HG02798 (cell line): ENCODE measurements around the gene TGIF2.
"Not testable (repeated sequence)": the region's sequence is repeated elsewhere in the genome, so short reads cannot be mapped to it uniquely, and the experiment has no call there.

Experiments
- ATAC-seq: cut with Tn5 transposase; IDR thresholded peaks from one replicate; pipeline ENCODE4 v1.9.1; 2021; ENCODE audit warnings: mild to moderate bottlenecking; ENCODE audit not compliant: unreplicated experiment, poor library complexity

TGIF2 gene

DNA sequence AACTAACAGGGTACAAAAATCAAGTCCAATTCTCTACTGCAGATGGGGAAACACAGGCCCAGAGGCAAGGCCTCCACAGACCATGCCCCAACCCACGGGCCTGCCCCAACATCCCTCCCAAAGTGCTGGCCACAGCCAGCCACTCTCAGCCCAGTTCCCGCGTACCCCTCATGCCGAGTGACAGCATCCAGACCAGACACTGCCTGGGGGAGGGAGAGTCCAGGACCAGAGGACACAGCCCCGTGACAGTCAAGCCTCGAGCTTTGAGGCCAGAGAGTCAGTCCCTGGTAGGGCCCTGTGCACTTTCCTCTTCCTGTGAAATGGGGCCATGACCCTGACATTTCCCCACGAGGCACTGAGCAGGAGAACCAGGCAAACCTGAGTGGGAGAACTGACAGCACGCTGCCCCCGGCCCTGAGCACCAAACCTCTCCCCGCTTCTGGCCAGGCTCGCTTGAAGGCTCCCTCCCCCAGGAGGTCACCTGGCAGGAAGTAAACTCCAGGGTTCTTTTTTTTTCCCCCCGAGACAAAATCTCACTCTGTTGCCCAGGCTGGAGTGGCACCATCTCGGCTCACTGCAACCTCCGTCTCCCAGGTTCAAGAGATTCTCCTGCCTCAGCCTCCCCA is 27.2 kb upstream of the TGIF2 start:
- ATAC-seq, result no peak

DNA sequence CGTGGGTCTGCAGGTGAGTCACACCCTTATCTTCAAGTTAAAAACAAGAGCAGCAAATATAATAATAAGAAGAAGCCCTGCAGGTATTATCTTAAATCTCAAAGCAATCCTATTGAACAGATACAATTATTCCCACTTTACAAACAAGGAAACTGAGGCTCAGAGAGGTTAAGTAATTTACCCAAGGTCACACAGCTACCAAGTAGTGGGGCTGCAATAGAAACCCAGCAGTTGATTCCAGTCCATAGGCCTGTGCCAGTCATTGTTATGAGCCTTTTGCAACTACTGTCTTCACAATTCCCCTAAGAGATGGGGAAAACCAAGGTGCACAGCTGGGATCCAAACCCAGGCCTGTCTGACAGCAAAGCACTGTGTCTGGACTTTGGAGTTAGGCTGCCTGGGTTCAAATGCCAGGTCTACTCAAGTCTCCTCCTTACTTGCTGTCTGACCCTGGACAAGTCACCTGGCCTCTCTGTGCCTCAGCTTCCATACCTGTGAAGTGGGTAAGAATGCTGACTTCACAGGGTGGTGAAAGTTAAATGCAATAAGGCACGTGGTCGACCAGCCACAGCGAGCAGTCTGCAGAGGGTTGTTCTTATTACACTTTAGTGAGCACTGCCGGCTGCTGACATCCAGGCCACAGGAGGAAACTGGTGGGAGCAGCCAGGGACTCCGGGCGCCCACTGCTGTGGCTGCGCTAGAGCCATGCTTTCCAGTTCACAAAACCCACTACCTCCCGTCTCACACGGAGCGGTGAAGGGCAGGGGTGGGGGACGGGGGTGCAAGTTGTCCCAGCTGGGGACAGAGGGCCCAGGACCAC is 26.0 kb upstream of the TGIF2 start:
- no peak for ATAC-seq

DNA sequence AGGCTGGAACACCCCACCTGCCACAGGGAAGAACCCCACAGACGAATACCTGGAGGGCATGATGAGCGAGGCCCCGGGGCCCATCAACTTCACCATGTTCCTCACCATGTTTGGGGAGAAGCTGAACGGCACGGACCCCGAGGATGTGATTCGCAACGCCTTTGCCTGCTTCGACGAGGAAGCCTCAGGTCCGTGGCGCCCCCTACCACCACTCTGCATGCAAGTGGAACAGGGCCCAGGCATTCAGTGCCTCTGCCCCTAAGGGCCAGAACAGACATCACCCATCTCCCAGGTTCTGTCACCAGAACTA is 25.4 kb upstream of the TGIF2 start:
- ATAC-seq, result no peak

DNA sequence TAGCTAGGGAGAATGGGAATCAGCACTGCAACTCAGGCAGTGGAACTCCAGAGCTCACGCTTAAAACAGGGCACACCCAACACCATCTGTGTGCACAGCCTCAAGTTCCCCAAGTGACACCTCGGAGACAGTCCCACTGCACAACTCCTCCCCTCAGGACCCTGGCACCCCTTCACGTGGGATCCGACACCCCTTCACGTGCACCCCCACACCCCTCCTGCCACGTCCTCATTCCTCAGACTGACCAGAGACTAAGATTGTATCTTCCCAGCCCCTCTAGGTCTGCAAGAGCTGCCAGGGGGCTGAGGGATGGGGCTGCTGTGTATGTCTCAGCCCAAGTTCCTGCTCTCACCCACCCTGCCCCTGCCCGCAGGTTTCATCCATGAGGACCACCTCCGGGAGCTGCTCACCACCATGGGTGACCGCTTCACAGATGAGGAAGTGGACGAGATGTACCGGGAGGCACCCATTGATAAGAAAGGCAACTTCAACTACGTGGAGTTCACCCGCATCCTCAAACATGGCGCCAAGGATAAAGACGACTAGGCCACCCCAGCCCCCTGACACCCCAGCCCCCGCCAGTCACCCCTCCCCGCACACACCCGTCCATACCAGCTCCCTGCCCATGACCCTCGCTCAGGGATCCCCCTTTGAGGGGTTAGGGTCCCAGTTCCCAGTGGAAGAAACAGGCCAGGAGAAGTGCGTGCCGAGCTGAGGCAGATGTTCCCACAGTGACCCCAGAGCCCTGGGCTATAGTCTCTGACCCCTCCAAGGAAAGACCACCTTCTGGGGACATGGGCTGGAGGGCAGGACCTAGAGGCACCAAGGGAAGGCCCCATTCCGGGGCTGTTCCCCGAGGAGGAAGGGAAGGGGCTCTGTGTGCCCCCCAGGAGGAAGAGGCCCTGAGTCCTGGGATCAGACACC is 24.4 kb upstream of the TGIF2 start:
- ATAC-seq, result no peak

DNA sequence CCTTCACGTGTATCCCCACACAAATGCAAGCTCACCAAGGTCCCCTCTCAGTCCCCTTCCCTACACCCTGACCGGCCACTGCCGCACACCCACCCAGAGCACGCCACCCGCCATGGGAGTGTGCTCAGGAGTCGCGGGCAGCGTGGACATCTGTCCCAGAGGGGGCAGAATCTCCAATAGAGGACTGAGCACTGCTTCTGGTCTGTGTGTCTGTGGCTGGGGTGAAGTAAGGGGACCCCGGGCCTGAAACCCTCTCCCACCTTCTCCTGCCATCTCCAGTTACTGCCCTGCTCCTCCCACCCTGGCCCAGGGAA is 23.8 kb upstream of the TGIF2 start:
- no peak for ATAC-seq

DNA sequence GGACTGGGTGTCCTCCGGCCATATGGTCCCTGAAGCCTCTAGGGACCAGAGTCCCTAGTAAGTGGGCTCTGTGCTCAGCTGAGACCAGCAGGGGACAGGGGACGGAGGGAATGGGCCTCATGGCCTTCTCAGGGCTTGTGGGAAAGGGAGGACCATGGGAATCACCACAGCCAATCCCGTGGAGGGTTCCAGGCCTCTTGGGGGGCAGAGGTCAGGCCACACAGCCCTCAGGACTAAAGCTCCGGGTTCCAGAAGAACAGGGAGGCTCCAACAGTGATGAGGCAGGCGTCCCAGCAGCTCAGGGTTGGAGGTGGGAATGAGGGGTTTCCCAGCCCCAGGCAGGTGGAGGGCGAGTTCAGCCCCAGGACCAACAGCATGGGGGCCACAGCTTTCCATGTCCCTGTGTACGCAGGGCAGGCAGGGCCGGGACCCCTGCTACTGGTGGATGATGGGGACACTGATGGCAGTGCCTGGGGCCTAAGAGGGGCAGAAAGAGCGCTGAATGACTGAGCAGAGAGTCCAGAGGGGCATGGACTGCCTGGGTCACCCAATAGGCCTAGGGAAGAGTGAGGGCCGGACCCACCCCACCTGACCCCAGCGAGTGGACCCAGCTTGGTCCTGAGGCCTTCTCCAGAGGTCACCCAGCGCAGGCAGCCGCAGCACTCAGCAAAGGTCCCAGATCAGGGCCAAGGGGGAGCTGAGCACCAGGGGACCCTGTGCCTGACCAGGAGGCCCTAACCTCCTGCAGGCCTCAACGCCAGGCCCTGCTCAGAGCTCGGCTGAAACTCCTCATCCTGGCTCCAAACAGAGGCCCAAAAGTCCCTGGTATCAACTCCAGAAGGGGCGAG is 23.2 kb upstream of the TGIF2 start:
- no peak for ATAC-seq

DNA sequence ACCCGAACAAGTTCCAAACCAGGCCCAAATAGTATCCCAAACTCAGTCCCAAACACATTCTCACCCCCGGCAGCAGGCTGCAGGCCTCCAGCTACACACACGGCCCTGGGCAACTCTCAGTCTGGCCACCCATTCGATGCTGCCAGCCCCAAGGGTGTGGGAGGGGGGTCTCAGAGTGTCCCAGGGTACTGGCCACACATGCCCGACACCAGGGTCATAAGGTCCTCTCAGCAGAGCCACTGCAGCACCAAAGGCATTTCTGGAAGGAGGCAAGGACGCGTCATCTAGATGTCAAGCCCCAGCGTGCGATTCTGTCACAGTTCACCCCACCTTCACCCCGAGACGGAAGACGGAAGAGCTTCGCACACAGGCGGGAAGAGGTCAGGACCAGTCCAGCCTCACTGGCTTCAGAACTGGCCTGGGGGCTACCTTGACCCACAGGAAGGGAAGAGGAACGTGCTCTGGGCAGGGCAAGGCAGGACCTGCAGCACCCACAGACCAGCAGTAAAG is 22.6 kb upstream of the TGIF2 start:
- ATAC-seq, result no peak

DNA sequence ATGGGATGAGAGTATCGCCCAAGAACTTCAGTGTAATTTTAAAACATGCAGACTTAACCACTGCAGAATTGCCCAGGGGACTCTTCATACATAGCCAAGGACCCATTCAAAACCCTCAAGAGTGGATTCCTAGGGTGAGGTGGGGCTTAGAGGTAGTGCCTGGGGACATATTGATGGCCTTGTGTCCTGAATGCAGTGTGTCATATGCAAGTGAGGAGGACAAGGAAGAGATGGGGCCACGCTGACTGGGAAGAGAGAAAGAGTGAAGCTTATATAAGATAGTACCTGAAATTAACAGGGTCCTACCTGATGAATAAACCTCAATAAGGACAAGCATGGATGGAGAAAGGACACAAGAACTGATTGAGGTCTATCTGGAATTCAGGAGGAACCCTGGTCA is 18.1 kb upstream of the TGIF2 start:
- no peak for ATAC-seq

DNA sequence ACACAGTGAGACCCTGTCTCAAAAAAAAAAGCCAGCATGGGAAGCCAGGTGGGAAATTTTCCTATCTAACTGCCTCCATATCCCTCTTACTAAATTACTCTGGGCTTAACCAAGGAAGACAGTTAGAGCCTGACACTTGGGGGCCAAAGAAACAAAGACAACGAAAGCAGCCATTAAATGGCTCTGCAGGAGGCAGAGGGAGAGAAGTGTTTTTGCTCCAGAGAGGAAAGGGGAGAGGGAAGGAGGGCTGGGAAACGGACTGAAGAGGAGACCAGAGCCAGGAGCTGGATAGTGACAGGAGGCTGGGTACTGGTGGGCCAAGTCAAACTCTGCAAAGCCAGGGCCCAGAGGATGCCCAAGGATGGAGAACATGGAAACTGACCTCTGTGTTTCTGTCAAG is 10.7 kb upstream of the TGIF2 start:
- no peak for ATAC-seq

DNA sequence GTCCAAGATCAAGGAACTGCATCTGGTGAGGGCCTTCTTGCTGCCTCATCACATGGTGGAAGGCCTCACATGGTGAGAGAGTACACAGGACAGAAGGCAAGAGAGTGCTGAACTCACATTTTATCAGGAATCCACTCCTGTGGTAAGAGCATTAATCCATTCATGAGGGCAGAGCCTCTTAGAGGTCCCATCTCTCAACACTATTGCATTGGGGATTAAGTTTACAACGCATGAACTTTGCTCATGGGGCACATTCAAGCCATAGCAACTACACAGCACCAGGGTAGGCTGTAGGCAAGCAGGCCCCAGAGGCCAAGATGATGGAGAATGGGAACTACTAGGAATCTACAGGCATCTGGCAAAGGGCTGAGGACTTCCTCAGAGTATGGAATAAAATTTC is 10.0 kb upstream of the TGIF2 start:
- ATAC-seq, result no peak

DNA sequence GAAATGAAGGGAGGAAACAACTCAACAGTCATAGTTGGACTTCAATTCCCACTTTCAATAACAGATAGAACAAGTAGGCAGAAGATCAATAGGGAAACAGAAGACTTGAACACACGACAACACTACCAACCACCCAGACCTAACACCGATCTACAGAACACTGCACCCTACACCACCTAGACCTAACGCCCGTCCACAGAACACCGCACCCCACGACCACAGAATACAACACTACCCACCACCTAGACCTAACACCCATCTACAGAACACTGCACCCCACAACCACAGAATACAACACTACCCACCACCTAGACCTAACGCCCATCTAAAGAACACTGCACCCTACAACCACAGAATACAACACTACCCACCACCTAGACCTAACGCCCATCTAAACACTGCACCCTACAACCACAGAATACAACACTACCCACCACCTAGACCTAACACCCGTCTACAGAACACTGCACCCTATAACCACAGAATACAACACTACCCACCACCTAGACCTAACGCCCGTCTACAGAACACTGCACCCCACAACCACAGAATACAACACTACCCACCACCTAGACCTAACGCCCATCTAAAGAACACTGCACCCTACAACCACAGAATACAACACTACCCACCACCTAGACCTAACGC is 9.2 kb upstream of the TGIF2 start:
- not testable (repeated sequence) for ATAC-seq

DNA sequence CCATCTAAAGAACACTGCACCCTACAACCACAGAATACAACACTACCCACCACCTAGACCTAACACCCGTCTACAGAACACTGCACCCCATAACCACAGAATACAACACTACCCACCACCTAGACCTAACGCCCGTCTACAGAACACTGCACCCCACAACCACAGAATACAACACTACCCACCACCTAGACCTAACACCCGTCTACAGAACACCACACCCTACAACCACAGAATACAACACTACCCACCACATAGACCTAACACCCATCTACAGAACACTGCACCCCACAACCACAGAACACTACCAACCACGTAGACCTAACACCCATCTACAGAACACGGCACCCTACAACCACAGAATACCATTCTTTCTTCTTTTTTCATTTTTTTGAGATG is 8.7 kb upstream of the TGIF2 start:
- ATAC-seq, result not testable (repeated sequence)

DNA sequence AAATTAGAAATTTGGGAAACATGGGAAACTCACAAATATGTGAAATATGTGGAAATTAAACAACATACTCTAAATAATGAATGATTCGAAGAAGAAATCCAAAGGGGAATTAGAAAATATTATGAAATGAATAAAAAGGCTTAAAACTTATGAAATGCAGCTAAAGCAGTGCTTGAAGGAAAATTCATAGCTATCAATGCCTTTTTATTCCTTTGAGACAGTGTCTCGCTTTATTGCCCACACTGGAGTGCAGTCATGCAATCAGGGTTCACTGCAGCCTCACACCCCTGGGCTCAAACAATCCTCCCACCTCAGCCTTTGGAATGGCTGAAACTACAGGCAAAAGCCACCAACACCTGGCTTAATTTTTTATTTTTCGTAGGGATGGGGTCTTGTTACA is 7.9 kb upstream of the TGIF2 start:
- no peak for ATAC-seq

DNA sequence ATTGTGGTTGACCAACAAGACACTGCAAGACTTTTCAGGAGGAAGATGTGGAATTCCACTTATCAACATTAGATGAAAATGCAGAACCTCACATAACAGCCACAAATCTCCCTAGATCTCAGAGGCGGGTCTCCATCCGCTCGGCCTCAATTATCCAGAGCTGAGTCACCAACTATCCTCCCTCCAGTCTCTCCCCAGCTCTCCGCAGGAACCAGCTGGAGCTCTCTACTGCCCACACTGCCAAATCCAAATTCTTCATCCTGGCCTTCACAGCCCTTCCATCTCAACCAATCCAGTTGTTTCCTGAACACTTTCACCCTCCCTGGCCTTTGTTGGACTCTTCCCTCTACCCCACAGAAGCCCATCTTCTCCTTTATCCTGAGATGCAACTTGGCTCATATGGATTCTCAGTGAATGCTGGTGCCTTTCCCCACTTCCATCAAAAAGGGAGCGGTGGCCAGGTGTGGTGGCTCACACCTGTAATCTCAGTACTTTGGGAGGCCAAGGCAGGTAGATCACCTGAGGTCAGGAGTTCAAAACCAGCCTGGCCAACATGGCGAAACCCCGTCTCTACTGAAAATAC is 3.5 kb upstream of the TGIF2 start:
- no peak for ATAC-seq

DNA sequence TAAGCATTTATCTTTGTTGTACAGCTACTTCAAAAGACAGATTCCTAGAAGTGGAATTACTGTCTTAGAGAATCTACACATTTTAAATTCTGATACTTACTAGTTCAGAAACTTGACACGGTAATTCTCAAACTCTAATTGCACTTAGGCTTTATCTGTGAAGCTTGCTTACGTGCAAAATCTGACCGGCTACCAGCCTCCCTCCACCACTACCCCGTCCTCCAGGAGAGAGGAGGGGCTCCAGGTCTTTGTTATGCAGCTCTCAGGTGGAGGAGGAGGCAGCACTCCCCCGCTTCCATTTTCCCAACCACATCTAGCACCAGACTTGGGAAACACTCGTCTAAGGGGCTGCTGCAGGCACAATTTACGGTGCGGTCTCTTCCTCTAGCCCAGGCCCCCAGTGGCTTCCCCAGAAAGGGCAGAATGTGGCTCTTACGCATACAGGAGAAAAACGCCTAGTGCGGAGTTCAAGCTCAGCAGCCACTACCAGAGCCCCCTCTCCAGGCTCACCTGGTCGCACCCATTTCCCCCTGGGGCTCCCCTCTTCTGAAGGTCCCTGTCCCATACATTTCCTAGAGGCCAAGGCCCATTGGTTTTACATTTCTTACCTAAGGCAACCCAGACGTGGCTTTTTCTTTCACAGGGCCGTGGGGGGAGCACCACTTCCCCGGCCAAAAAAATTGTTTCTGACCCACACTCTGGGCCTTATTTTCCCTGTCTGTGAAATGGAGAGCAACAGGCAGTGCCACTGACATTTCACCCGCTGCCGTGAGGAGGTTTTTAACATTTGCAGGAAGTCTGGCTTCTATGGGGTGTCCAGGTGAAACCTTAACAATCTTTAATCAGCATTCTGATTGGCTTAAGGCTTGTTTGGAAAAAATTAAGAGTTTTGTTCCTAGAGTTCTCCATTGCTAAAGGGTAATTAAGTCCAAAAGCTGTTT is 1.6 kb upstream of the TGIF2 start:
- no peak for ATAC-seq

DNA sequence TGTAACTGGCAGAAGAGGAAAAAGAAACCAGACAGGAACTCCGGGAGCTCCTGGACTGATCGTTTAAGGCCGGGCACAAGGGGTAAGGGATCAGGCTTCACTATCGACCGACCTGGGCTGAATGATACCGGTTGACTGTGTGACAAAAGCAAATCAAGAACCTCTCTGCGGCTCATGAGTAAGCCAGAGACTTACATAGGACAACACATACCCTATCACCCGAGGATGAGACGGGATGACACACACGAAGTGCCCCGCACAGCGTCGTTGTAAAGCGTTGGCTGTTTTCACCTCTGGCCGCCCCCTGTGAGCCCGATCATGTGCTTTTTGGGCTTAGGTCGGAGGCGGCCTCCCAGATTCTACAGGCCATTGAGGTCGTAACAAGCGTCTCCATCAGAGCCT is 695 bp upstream of the TGIF2 start:
- ATAC-seq, result peak; percentile 7

DNA sequence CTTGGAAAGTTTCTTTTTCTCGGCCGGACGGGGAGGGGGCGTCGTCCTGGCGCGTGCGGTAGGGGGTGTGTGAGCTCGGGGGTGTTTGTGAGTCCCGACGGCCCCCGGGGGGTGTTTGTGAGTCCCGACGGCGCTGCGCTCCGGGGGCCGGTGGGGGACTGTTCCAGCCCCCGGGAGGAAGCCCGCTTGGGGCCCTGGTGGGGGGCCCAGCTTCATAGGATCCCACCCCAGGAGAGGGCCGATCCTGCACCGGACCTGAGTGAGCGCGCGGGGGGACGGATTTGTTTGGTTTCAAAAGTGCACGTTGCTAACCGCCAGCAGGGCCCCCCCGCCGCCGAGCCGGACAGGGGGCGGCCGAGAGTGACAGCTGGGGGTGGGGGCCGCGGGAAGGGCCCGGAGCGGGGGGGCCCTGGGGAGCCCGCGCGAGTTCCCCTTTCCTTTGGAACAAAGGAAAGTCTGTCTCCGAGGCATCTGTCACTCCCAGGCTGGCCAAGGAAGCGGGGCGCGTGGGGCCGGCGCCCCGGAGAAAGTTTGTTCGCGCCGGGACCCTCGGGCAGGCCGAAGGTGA is 485 bp downstream of the TGIF2 start:
- ATAC-seq, result no peak
